DOHH2 (cell line): ENCODE data around the gene HOXD8.

Source experiments
- H3F3A ChIP-seq: fragments of 200-600 bp; sonication (generic), shearing (Covaris generic); 2 replicates; pipeline ENCODE4 v1.6.0; 2016; ENCODE audit warnings: antibody characterized with exemption, mild to moderate bottlenecking; ENCODE audit not compliant: control insufficient read depth, insufficient read depth
- H3K27ac ChIP-seq: fragments of 200-600 bp; sonication (generic); 2 replicates; pipeline ENCODE4 v1.5.1; 2014; ENCODE audit warnings: low read depth, mild to moderate bottlenecking, low read length, moderate library complexity
- H3K27me3 ChIP-seq: fragments of 200-600 bp; sonication (generic); 2 replicates; pipeline ENCODE4 v1.6.1; 2014; ENCODE audit warnings: mild to moderate bottlenecking, low read length, mixed read lengths; ENCODE audit not compliant: control insufficient read depth
- H3K36me3 ChIP-seq: fragments of 200-600 bp; sonication (generic); 2 replicates; pipeline ENCODE4 v1.6.1; 2014; ENCODE audit warnings: mild to moderate bottlenecking, low read length, moderate library complexity, mixed read lengths; ENCODE audit not compliant: control insufficient read depth
- H3K4me1 ChIP-seq: fragments of 200-600 bp; sonication (generic); 2 replicates; pipeline ENCODE4 v1.6.1; 2014; ENCODE audit warnings: mild to moderate bottlenecking, low read length, mixed read lengths; ENCODE audit not compliant: control insufficient read depth
- H3K4me2 ChIP-seq: fragments of 200-600 bp; sonication (generic); 2 replicates; pipeline ENCODE4 v1.6.0; 2014; ENCODE audit warnings: mild to moderate bottlenecking, low read length, moderate library complexity
- H3K4me3 ChIP-seq: fragments of 200-600 bp; sonication (generic); 2 replicates; pipeline ENCODE4 v1.5.1; 2014; ENCODE audit warnings: mild to moderate bottlenecking, low read length, mixed read lengths
- H3K79me2 ChIP-seq: fragments of 200-600 bp; sonication (generic); 2 replicates; pipeline ENCODE4 v1.6.1; 2014; ENCODE audit warnings: mild to moderate bottlenecking, low read length, mixed read lengths; ENCODE audit not compliant: control insufficient read depth
- H3K9me2 ChIP-seq: fragments of 200-600 bp; sonication (generic); replicated peaks from 2 replicates; pipeline ENCODE4 v1.6.1; 2014; ENCODE audit warnings: mild to moderate bottlenecking, low read length, mixed read lengths; ENCODE audit not compliant: control insufficient read depth
- H3K9me3 ChIP-seq: fragments of 200-600 bp; sonication (generic); 2 replicates; pipeline ENCODE4 v1.6.1; 2014; ENCODE audit warnings: antibody characterized with exemption, low read length, mixed read lengths; ENCODE audit not compliant: control insufficient read depth, insufficient read depth
- H4K20me1 ChIP-seq: fragments of 200-600 bp; sonication (generic); 2 replicates; pipeline ENCODE4 v1.6.0; 2014; ENCODE audit warnings: low read depth, mild to moderate bottlenecking, antibody characterized with exemption, low read length, moderate library complexity; ENCODE audit not compliant: control insufficient read depth, insufficient read depth
- CTCF ChIP-seq: fragments of 200-600 bp; sonication (generic); IDR thresholded peaks from one replicate; pipeline ENCODE4 v1.5.1; 2014; ENCODE audit warnings: antibody characterized with exemption, mild to moderate bottlenecking, low read depth, low read length; ENCODE audit not compliant: poor library complexity, severe bottlenecking
- EZH2phosphoT487 ChIP-seq: fragments of 200-600 bp; sonication (generic); IDR thresholded peaks from 2 replicates; pipeline ENCODE4 v1.6.1; 2017; ENCODE audit warnings: borderline replicate concordance, mild to moderate bottlenecking, antibody characterized with exemption, low read length, moderate library complexity, mixed read lengths

HOXD8 gene

GRCh38 chr2:176178038-176178756, 48.7 kb downstream of the HOXD8 start:
- H3K36me3 ChIP-seq, result no peaks in the 10 kb centered on the region
- H3K4me3 ChIP-seq, result no peak overlapping the region
- no peaks in the 10 kb centered on the region for H3K4me1 ChIP-seq
- H3K9me2 ChIP-seq, result no peaks in the 10 kb centered on the region
- TF ChIP-seq EZH2phosphoT487 (no peak), CTCF (no peak)
- no peaks in the 10 kb centered on the region for H3K79me2 ChIP-seq
- no peak overlapping the region for H3K4me2 ChIP-seq
- no peaks in the 10 kb centered on the region for H3F3A ChIP-seq
- no peak overlapping the region for H3K27ac ChIP-seq
- no peaks in the 10 kb centered on the region for H4K20me1 ChIP-seq
- peaks cover 65% of the 10 kb centered on the region for H3K27me3 ChIP-seq
- H3K9me3 ChIP-seq, result no peaks in the 10 kb centered on the region

GRCh38 chr2:176178757-176179295, 49.3 kb downstream of the HOXD8 start:
- no peaks in the 10 kb centered on the region for H3K36me3 ChIP-seq
- no peak overlapping the region for H3K4me3 ChIP-seq
- H3K27me3 ChIP-seq, result peaks cover 59% of the 10 kb centered on the region
- H4K20me1 ChIP-seq, result no peaks in the 10 kb centered on the region
- H3F3A ChIP-seq, result no peaks in the 10 kb centered on the region
- H3K4me2 ChIP-seq, result no peak overlapping the region
- no peak overlapping the region for H3K27ac ChIP-seq
- TF ChIP-seq EZH2phosphoT487 (no peak), CTCF (no peak)
- H3K9me3 ChIP-seq, result no peaks in the 10 kb centered on the region
- H3K9me2 ChIP-seq, result no peaks in the 10 kb centered on the region
- H3K4me1 ChIP-seq, result no peaks in the 10 kb centered on the region
- H3K79me2 ChIP-seq, result no peaks in the 10 kb centered on the region

- peaks cover 32% of the 10 kb centered on the region for H3K27me3 ChIP-seq
- no peak overlapping the region for H3K27ac ChIP-seq
- no peak overlapping the region for H3K4me3 ChIP-seq
- no peaks in the 10 kb centered on the region for H4K20me1 ChIP-seq
- H3K4me1 ChIP-seq, result no peaks in the 10 kb centered on the region
- H3K9me2 ChIP-seq, result no peaks in the 10 kb centered on the region
- H3K79me2 ChIP-seq, result no peaks in the 10 kb centered on the region
- no peaks in the 10 kb centered on the region for H3K9me3 ChIP-seq
- no peaks in the 10 kb centered on the region for H3F3A ChIP-seq
- no peaks in the 10 kb centered on the region for H3K36me3 ChIP-seq
- H3K4me2 ChIP-seq, result no peak overlapping the region
- no peak for TF ChIP-seq EZH2phosphoT487
- TF ChIP-seq CTCF, result no peak
Measured at GRCh38 chr2:176181551-176181950, 52.0 kb downstream of the HOXD8 start.
